Retinal pigment epithelial cell (primary cell): ENCODE measurements around the gene SPINT3.

Experiments
- DNase-seq: peaks from one replicate; pipeline ENCODE4 v3.0.0-alpha.2; 2010; ENCODE audit warnings: low read depth
- H3K4me3 ChIP-seq: 2 replicates; pipeline ENCODE4 v1.5.1; 2011; ENCODE audit warnings: mild to moderate bottlenecking, low read length, control low read depth, moderate library complexity
- TF ChIP-seq, protein P1 (sequence below): conservative IDR thresholded peaks from 2 replicates; pipeline ENCODE4 v1.5.1; 2011; ENCODE audit warnings: low read depth, low read length, control low read depth, inconsistent platforms

The SPINT3 gene

DNA sequence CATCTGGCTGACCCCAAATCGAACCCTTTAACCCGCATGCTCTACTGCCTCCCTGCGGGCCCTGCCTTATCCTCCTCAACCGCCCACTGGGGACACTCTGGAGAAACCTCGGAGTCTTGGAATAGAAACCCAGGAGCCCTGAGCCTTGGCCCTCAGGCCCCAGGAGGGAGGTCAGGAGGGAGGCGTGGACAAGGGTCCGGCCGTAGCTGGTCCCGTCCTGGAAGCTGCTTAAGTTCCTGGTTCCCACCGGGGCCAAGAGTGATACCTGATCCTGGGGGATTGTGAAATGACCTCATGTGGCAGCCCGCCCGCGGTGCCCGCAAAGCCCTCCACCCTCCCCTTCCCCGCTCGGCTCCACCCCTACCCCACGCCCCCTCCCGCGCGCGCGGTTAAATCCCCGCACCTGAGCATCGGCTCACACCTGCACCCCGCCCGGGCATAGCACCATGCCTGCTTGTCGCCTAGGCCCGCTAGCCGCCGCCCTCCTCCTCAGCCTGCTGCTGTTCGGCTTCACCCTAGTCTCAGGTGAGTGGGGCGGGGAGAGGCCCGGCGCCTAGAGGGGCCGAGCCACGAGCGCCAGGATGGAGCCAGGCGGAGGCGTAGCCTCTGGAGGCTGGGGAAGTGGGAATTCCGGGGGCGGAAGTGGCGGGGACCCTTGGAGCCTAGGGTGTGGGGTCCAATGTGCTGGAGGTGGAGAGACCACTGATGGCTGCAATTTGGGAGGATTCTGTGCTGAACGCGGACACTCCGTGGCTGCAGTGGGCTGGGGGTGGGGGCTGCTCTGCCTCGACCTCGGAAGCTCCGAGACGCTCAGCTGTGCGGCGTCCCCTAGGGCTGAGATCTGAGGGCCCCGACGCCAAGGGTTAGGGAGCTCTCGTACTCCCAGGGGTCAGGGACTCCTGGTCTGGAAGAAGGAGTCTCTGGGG, 45.8 kb downstream of the SPINT3 start, which contains the start of gene WFDC2:
WFDC2 (plus strand) TSS at position 418 of the 926 bp plus-strand sequence; CDS start at position 447, 29 bp downstream.
- TF ChIP-seq, protein P1, sequence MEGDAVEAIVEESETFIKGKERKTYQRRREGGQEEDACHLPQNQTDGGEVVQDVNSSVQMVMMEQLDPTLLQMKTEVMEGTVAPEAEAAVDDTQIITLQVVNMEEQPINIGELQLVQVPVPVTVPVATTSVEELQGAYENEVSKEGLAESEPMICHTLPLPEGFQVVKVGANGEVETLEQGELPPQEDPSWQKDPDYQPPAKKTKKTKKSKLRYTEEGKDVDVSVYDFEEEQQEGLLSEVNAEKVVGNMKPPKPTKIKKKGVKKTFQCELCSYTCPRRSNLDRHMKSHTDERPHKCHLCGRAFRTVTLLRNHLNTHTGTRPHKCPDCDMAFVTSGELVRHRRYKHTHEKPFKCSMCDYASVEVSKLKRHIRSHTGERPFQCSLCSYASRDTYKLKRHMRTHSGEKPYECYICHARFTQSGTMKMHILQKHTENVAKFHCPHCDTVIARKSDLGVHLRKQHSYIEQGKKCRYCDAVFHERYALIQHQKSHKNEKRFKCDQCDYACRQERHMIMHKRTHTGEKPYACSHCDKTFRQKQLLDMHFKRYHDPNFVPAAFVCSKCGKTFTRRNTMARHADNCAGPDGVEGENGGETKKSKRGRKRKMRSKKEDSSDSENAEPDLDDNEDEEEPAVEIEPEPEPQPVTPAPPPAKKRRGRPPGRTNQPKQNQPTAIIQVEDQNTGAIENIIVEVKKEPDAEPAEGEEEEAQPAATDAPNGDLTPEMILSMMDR: peak; percentile 19
- DNase-seq: no peak
- H3K4me3 ChIP-seq: peak within 1 kb of the TSS; percentile 36

DNA sequence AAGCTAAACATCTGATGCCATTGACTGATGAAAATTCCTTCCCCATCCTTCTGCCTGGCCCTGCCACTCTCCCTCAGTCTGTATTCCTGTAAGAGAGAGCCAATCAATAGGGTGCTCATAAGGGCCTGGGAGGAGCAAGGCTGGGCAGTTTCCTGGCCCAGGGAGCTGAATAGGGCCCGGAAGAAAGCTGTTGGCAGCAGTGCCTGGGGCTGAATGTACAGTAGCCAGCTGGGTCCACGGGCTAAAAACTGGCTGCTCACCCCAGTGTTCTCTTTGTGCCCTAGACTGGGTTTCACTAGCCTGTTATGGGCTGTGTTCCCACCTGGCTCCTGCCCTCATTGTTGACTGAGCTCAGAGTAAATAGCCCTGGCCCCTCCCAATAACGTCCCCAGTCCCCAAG, 47.6 kb downstream of the SPINT3 start:
- H3K4me3 ChIP-seq: no peak overlapping the region
- no peak for DNase-seq
- TF ChIP-seq, protein P1: no peak

DNA sequence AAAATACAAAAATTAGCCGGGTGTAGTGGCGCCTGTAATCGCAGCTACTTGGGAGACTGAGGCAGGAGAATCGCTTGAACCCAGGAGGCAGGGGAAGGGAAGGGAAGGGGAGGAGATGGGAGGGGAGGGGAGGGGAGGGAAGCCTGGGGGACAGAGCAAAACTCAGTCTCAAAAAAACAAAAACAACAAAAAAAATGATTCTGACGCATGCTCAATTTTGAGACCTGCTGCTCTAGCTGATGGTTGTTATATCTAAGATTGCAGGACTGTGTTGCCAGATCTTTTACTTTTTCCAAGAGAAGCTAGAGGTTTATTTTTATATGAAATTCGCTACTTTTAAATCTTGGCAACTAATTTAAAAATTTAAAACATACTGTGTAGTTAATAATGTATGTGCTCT, 48.2 kb downstream of the SPINT3 start:
- no peak overlapping the region for H3K4me3 ChIP-seq
- TF ChIP-seq, protein P1: no peak
- DNase-seq: no peak

DNA sequence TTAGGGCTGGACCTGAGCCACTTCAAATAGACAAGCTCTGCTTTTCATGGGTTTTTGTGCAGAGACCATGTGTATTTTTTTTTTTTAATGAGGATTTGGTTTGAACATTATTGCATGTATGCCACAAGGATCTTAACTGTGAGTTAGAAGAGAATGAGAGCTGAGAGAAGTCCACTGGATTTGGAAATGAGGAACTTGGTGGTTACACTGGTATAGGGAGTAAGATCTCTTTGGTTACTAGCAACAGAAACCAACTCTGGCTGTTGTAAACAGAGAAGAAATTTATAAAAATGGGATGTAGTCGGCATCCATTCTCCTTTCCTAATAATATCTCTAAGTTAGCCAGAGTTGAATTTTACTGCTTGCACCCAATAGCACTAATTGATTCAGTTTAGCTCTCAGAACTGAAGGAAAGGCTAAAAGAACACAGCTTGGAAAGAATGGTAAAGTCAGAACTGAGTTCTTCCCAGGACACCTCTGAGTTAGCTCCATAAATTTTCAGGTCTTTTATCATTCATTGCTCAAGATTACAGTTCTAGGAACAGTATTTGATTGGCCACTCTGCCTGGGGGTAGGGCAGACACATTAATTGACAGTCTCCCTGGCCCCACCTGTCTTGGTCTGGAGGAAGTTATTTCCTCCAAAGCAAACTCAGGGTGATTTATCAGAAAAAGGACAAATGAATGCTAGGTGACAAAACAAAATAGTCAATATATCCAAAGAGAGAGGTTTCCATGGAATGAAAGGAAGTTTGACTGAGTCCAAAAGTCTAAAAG, 49.7 kb downstream of the SPINT3 start:
- DNase-seq: no peak
- TF ChIP-seq, protein P1: no peak
- H3K4me3 ChIP-seq: no peak overlapping the region

DNA sequence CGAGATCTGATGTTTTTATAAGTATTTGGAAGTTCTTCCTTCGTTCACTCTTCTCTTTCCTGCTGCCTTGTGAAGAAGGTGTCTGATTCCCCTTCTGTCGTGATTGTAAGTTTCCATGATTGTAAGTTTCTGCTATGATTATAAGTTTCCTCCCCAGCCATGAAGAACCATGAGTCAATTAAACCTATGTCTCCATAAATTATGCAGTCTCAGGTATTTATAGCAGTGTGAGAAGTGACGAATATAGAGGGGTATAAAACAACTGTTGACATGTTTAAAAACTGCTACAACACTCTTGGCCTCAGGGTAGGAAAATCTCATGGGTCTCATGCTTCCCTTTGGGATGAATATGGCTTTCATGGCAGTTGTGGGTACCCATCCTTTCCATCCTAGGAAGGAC, 51.7 kb downstream of the SPINT3 start:
- TF ChIP-seq, protein P1: no peak
- no peak for DNase-seq
- no peak overlapping the region for H3K4me3 ChIP-seq

DNA sequence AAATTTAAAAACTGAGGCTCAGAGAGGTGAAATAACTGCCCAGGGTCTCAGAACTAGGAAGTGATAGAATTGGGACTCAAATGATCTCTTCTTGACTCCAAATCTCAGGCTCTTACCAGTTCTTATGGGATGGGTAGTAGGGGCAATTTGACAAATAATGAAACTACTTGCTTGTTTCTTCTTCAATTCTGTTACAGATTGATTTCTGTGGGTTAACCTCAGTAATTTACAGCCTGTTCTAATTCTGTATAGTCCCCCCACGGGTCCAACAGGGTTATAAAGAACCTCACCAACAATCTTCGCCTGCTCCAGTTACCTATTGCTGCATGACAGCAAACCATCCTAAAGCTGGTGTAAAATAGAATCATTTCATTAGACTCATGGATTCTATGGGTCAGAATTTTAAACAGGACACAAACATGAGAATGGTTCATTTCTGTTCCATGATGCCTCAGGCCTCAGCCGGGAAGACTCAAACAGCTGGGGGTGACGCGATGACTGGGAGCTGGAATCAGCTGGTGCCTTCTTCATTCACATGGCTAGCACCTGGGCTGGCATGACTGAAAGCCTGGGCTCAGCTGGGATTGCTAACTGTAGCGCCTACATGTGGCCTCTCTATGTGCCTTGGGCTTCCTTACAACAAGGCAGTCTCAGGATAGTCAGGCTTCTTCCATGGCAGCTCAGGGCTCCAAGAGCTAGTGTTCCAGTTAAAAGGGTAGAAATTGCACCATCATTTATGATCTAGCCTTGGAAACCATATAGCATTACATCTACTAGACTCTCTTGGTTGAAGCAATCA, 52.5 kb downstream of the SPINT3 start:
- no peak for DNase-seq
- H3K4me3 ChIP-seq: no peak overlapping the region
- TF ChIP-seq, protein P1: no peak
